Ovary (tissue), 3 donors: ENCODE results near the gene CUL4A.

Source experiments
- CTCF ChIP-seq, 3 donors: fragments of 450-650 bp in 2 of 3; fragments of 200-600 bp in 1 of 3; IDR thresholded peaks; one replicate each; pipeline versions ENCODE4 v1.5.1 to v1.8.0; 2016 to 2022; ENCODE audit warnings: antibody characterized with exemption in 3 of 3, mild to moderate bottlenecking in 1 of 3
- EP300 ChIP-seq: sonication (generic); formaldehyde crosslinking; IDR thresholded peaks from one replicate; pipeline ENCODE4 v1.6.1; 2017; ENCODE audit warnings: antibody characterized with exemption
- POLR2A ChIP-seq: fragments of 450-650 bp; IDR thresholded peaks from one replicate; pipeline ENCODE4 v1.6.1; 2017; ENCODE audit warnings: antibody characterized with exemption, mild to moderate bottlenecking, moderate library complexity
- donor health status: DM: no; HTN: no; CAD: no.

- TF ChIP-seq CTCF (IDR thresholded peaks at IDR 0.05) (no peak), POLR2A (no peak), EP300 (no peak)
These were observed 41.8 kb upstream of the CUL4A start for GRCh38 chr13:113167575-113167974.
